ENCODE measurements around the gene MTRF1L. TPM values are rescaled to one million over a fixed set of nuclear protein-coding genes. Genes with fewer than 3 reads are reported as not detected.

MTRF1L gene
- total RNA-seq: 10 to 100 TPM; 15.4 to 22.4 TPM

- Mint-ChIP-seq H3K4me3 (peak within 1 kb of the TSS; percentile 95), H3K27ac (peak within 1 kb of the TSS; percentile 96), H3K27me3 (no peaks in the 10 kb centered on the region), H3K4me1 (peaks cover 17% of the 10 kb centered on the region), H3K36me3 (ENCODE audit: low read depth) (peaks cover 51% of the 10 kb centered on the region), H3K9me3 (no peaks in the 10 kb centered on the region)
- peak; percentile 93 for ATAC-seq (replicated peaks)
Measured at GRCh38 chr6:153002613-153003365, at the start of gene MTRF1L. MTRF1L (minus strand) TSS chr6:153002709; CDS start chr6:153002685, 24 bp downstream.

GRCh38 chr6:153051801-153052200, 49.3 kb upstream of the MTRF1L start:
- Mint-ChIP-seq H3K27ac (no peak overlapping the region), H3K9me3 (peaks cover 10% of the 10 kb centered on the region), H3K4me1 (no peaks in the 10 kb centered on the region), H3K36me3 (ENCODE audit: low read depth) (no peaks in the 10 kb centered on the region), H3K27me3 (peaks cover 14% of the 10 kb centered on the region), H3K4me3 (no peak overlapping the region)
- no peak for ATAC-seq (replicated peaks)

GRCh38 chr6:153048631-153049030, 46.1 kb upstream of the MTRF1L start:
- H3K4me3 Mint-ChIP-seq: no peak overlapping the region
- no peaks in the 10 kb centered on the region for H3K36me3 Mint-ChIP-seq (ENCODE audit: low read depth)
- H3K27ac Mint-ChIP-seq: no peak overlapping the region
- H3K27me3 Mint-ChIP-seq: peaks cover 5% of the 10 kb centered on the region
- no peaks in the 10 kb centered on the region for H3K4me1 Mint-ChIP-seq
- peaks cover 10% of the 10 kb centered on the region for H3K9me3 Mint-ChIP-seq
- no peak for ATAC-seq (replicated peaks)

GRCh38 chr6:153047386-153047785, 44.9 kb upstream of the MTRF1L start:
- no peak for ATAC-seq (replicated peaks)
- Mint-ChIP-seq H3K27ac (no peak overlapping the region), H3K36me3 (ENCODE audit: low read depth) (no peaks in the 10 kb centered on the region), H3K27me3 (peaks cover 5% of the 10 kb centered on the region), H3K4me3 (no peak overlapping the region), H3K4me1 (no peaks in the 10 kb centered on the region), H3K9me3 (peaks cover 10% of the 10 kb centered on the region)

- Mint-ChIP-seq H3K4me3 (no peak overlapping the region), H3K4me1 (no peaks in the 10 kb centered on the region), H3K36me3 (ENCODE audit: low read depth) (no peaks in the 10 kb centered on the region), H3K27me3 (no peaks in the 10 kb centered on the region), H3K9me3 (peaks cover 4% of the 10 kb centered on the region), H3K27ac (no peak overlapping the region)
- ATAC-seq (replicated peaks): no peak
Measured at GRCh38 chr6:153045271-153045670, 42.8 kb upstream of the MTRF1L start.

GRCh38 chr6:153044295-153044694, 41.8 kb upstream of the MTRF1L start:
- Mint-ChIP-seq H3K9me3 (peaks cover 4% of the 10 kb centered on the region), H3K36me3 (ENCODE audit: low read depth) (no peaks in the 10 kb centered on the region), H3K27me3 (peaks cover 3% of the 10 kb centered on the region), H3K4me1 (no peaks in the 10 kb centered on the region), H3K4me3 (no peak overlapping the region), H3K27ac (no peak overlapping the region)
- ATAC-seq (replicated peaks): no peak

- no peak for ATAC-seq (replicated peaks)
- peaks cover 4% of the 10 kb centered on the region for H3K27me3 Mint-ChIP-seq
- H3K27ac Mint-ChIP-seq: no peak overlapping the region
- peaks cover 4% of the 10 kb centered on the region for H3K9me3 Mint-ChIP-seq
- no peaks in the 10 kb centered on the region for H3K4me1 Mint-ChIP-seq
- H3K36me3 Mint-ChIP-seq (ENCODE audit: low read depth): no peaks in the 10 kb centered on the region
- H3K4me3 Mint-ChIP-seq: no peak overlapping the region
Measured at GRCh38 chr6:153043719-153044118, 41.2 kb upstream of the MTRF1L start.

GRCh38 chr6:153038378-153039057, 36.0 kb upstream of the MTRF1L start:
- Mint-ChIP-seq H3K9me3 (no peaks in the 10 kb centered on the region), H3K4me1 (no peaks in the 10 kb centered on the region), H3K4me3 (no peak overlapping the region), H3K36me3 (ENCODE audit: low read depth) (no peaks in the 10 kb centered on the region), H3K27me3 (peaks cover 16% of the 10 kb centered on the region), H3K27ac (no peak overlapping the region)
- no peak for ATAC-seq (replicated peaks)

- Mint-ChIP-seq H3K4me1 (no peaks in the 10 kb centered on the region), H3K9me3 (no peaks in the 10 kb centered on the region), H3K27me3 (peaks cover 17% of the 10 kb centered on the region), H3K27ac (no peak overlapping the region), H3K4me3 (no peak overlapping the region), H3K36me3 (ENCODE audit: low read depth) (no peaks in the 10 kb centered on the region)
- ATAC-seq (replicated peaks): no peak
Measured at GRCh38 chr6:153034139-153034538, 31.6 kb upstream of the MTRF1L start.

- Mint-ChIP-seq H3K9me3 (no peaks in the 10 kb centered on the region), H3K4me3 (no peak overlapping the region), H3K36me3 (ENCODE audit: low read depth) (no peaks in the 10 kb centered on the region), H3K27me3 (peaks cover 20% of the 10 kb centered on the region), H3K27ac (no peak overlapping the region), H3K4me1 (no peaks in the 10 kb centered on the region)
- no peak for ATAC-seq (replicated peaks)
Measured at GRCh38 chr6:153032255-153032882, 29.9 kb upstream of the MTRF1L start.

GRCh38 chr6:153031335-153031955, 28.9 kb upstream of the MTRF1L start:
- H3K4me1 Mint-ChIP-seq: no peaks in the 10 kb centered on the region
- H3K9me3 Mint-ChIP-seq: no peaks in the 10 kb centered on the region
- no peak for ATAC-seq (replicated peaks)
- H3K36me3 Mint-ChIP-seq (ENCODE audit: low read depth): no peaks in the 10 kb centered on the region
- no peak overlapping the region for H3K4me3 Mint-ChIP-seq
- peaks cover 22% of the 10 kb centered on the region for H3K27me3 Mint-ChIP-seq
- H3K27ac Mint-ChIP-seq: no peak overlapping the region

GRCh38 chr6:153028963-153029362, 26.5 kb upstream of the MTRF1L start:
- Mint-ChIP-seq H3K36me3 (ENCODE audit: low read depth) (no peaks in the 10 kb centered on the region), H3K9me3 (no peaks in the 10 kb centered on the region), H3K4me1 (peaks cover 3% of the 10 kb centered on the region), H3K27ac (no peak overlapping the region), H3K27me3 (peaks cover 23% of the 10 kb centered on the region), H3K4me3 (no peak overlapping the region)
- ATAC-seq (replicated peaks): no peak

GRCh38 chr6:153028286-153028685, 25.8 kb upstream of the MTRF1L start:
- Mint-ChIP-seq H3K27ac (no peak overlapping the region), H3K27me3 (peaks cover 25% of the 10 kb centered on the region), H3K9me3 (no peaks in the 10 kb centered on the region), H3K4me3 (no peak overlapping the region), H3K36me3 (ENCODE audit: low read depth) (no peaks in the 10 kb centered on the region), H3K4me1 (peaks cover 3% of the 10 kb centered on the region)
- no peak for ATAC-seq (replicated peaks)

GRCh38 chr6:153027480-153027879, 25.0 kb upstream of the MTRF1L start:
- Mint-ChIP-seq H3K27ac (no peak overlapping the region), H3K9me3 (no peaks in the 10 kb centered on the region), H3K27me3 (peaks cover 25% of the 10 kb centered on the region), H3K4me3 (no peak overlapping the region), H3K4me1 (peaks cover 3% of the 10 kb centered on the region), H3K36me3 (ENCODE audit: low read depth) (no peaks in the 10 kb centered on the region)
- no peak for ATAC-seq (replicated peaks)

GRCh38 chr6:153024709-153025017, 22.2 kb upstream of the MTRF1L start:
- no peak for ATAC-seq (replicated peaks)
- Mint-ChIP-seq H3K27ac (no peak overlapping the region), H3K4me1 (peaks cover 3% of the 10 kb centered on the region), H3K27me3 (peaks cover 21% of the 10 kb centered on the region), H3K36me3 (ENCODE audit: low read depth) (no peaks in the 10 kb centered on the region), H3K4me3 (no peak overlapping the region), H3K9me3 (no peaks in the 10 kb centered on the region)
